Activated naive CD4-positive, alpha-beta T cell treated with anti-CD3 and anti-CD28 coated beads, Interleukin-2, amount 50 U/mL, for 72 hours (primary cell): ENCODE results near the gene ULK1. TPM values are rescaled to one million over a fixed set of nuclear protein-coding genes. Genes with fewer than 3 reads are reported as not detected.
A peak's percentile ranks its signal among the peaks of the same experiment; 100 is the strongest.

Source experiments
- ATAC-seq, 2 donors: fragments of 150-1000 bp; cut with Tn5 transposase; 2 replicates each; pipeline ENCODE4 v1.10.0; 2021; ENCODE audit warnings: mild to moderate bottlenecking in 2 of 2, moderate library complexity in 2 of 2
- DNase-seq, 2 donors: peaks; one replicate each; pipeline ENCODE4 v3.0.0; 2021 to 2022; ENCODE audit warnings: low spot score in 2 of 2
- H3K27ac Mint-ChIP-seq, 2 donors: one replicate each; pipeline ENCODE4 v1.8.0; 2022; ENCODE audit warnings: mild to moderate bottlenecking in 2 of 2, mixed read lengths in 2 of 2
- H3K36me3 Mint-ChIP-seq, 2 donors: one replicate each; pipeline ENCODE4 v1.8.0; 2022; ENCODE audit warnings: mixed read lengths in 2 of 2
- H3K9me3 Mint-ChIP-seq, 2 donors: one replicate each; pipeline ENCODE4 v1.8.0; 2022; ENCODE audit warnings: mixed read lengths in 2 of 2
- total RNA-seq, 2 donors: library from RNA; stranded (reverse); gene quantifications; one replicate each; pipeline ENCODE4 v1.2.3, GENCODE V29; 2022

The ULK1 gene
- total RNA-seq, 2 donors from 2014 or later: 17.1 to 33.9 TPM

DNA sequence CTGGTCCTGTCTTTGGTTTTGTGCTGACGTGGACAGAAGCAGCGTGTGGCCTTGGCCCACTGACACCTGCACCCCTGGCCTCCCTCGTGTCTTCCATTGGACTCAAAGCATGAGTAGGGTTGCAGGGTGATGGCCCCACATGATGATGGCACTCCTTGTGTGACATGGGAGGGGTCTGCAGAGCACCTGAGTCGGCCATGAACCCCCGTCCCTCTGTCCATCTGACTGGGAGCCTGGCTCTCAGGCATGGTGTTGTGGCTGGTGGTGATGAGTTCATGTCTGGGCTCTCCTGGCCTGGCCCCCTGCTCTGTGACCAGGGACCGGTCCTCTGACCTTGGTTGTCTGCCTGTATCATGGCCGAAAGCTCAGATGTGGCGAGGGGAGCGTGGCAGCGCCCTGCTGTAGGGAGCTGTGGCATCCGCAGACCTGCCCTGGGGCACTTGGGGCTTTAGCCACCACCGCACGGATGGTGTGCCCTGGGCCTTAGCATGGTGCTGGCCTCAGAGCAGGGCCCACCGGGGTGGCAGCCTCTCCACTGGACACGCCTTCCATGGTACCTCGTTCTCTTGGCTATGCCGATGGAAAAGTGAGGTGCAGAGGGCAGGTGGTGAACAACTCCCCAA is 16.7 kb downstream of the ULK1 start:
- DNase-seq: no peak
- Mint-ChIP-seq H3K36me3 (no peaks in the 10 kb centered on the region), H3K9me3 (no peaks in the 10 kb centered on the region), H3K27ac (no peak overlapping the region)
- ATAC-seq: no peak

- Mint-ChIP-seq H3K36me3 (no peaks in the 10 kb centered on the region), H3K27ac (peak overlapping the region in 1 of 2 donors; percentile 5), H3K9me3 (no peaks in the 10 kb centered on the region)
- no peak for ATAC-seq
- no peak for DNase-seq
Observed at GRCh38 chr12:131911851-131912477, 17.5 kb downstream of the ULK1 start.

GRCh38 chr12:131912518-131913274 is 18.3 kb downstream of the ULK1 start:
- ATAC-seq (no peak), DNase-seq (no peak)
- Mint-ChIP-seq H3K27ac (no peak overlapping the region), H3K36me3 (no peaks in the 10 kb centered on the region), H3K9me3 (no peaks in the 10 kb centered on the region)

DNA sequence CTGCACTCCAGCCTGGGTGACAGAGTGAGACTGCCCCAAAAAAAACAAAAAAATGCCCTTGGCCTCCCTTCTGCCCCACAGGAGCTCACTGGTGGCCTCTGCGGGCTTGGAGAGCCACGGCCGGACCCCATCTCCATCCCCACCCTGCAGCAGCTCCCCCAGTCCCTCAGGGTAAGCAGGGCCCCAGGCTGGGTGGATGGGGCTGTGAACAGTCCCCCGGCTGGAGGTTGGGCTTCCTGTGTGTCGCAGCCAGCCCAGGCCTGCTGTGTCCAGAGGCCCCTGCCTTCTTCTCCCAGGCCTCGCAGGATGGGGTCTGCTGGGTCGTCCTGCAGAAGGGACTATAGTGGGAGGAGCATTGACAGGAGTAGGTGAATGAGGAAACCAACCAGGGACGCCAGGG is 19.2 kb downstream of the ULK1 start:
- no peak overlapping the region for H3K27ac Mint-ChIP-seq
- no peaks in the 10 kb centered on the region for H3K9me3 Mint-ChIP-seq
- DNase-seq (no peak), ATAC-seq (no peak)
- H3K36me3 Mint-ChIP-seq: no peaks in the 10 kb centered on the region

GRCh38 chr12:131914179-131914702 is 19.8 kb downstream of the ULK1 start:
- Mint-ChIP-seq H3K9me3 (no peaks in the 10 kb centered on the region), H3K27ac (no peak overlapping the region), H3K36me3 (no peaks in the 10 kb centered on the region)
- ATAC-seq: no peak
- no peak for DNase-seq

DNA sequence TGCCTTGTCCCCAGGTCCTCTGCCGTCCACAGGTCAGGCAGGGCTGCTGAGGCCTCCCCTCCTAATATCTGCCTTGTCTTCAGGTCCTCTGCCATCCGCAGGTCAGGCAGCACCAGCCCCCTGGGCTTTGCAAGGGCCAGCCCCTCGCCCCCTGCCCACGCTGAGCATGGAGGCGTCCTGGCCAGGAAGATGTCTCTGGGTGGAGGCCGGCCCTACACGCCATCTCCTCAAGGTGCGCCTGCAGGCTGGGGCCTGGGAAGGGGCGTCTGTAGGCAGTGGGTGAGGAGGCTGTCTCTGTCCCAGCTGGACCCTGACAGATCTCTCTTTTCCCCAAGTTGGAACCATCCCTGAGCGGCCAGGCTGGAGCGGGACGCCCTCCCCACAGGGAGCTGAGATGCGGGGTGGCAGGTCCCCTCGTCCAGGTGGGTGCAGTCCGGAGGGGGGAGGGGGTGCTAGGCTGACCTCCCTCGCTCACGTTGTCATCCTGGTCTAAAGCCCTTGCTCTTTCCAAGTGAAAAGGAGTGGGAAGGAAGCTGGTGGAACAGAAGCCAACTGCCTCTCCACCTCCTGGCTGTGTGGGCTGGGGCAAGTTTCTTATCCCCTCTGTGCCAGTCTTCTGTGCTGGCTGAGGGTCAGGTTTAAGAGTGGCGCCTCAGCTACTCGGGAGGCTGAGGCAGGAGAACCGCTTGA is 20.7 kb downstream of the ULK1 start:
- Mint-ChIP-seq H3K27ac (no peak overlapping the region), H3K36me3 (no peaks in the 10 kb centered on the region), H3K9me3 (no peaks in the 10 kb centered on the region)
- ATAC-seq: no peak
- no peak for DNase-seq

DNA sequence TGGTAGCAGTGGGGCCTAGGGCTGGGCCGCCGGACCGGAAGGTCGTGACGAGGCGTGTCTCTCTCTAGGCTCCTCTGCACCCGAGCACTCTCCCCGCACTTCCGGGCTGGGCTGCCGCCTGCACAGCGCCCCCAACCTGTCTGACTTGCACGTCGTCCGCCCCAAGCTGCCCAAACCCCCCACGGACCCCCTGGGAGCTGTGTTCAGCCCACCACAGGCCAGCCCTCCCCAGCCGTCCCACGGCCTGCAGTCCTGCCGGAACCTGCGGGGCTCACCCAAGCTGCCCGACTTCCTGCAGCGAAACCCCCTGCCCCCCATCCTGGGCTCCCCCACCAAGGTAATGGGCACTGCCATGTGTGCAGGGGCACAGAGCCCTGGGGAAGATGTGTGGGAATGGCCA is 21.4 kb downstream of the ULK1 start:
- Mint-ChIP-seq H3K36me3 (no peaks in the 10 kb centered on the region), H3K9me3 (no peaks in the 10 kb centered on the region), H3K27ac (no peak overlapping the region)
- DNase-seq (no peak), ATAC-seq (no peak)

- Mint-ChIP-seq H3K9me3 (no peaks in the 10 kb centered on the region), H3K36me3 (no peaks in the 10 kb centered on the region), H3K27ac (no peak overlapping the region)
- DNase-seq: no peak
- ATAC-seq: no peak
Observed at GRCh38 chr12:131916306-131917138, 22.1 kb downstream of the ULK1 start.

GRCh38 chr12:131917139-131917710 is 22.8 kb downstream of the ULK1 start:
- Mint-ChIP-seq H3K9me3 (no peaks in the 10 kb centered on the region), H3K27ac (no peak overlapping the region), H3K36me3 (no peaks in the 10 kb centered on the region)
- ATAC-seq (no peak), DNase-seq (no peak)

GRCh38 chr12:131917711-131918306 is 23.4 kb downstream of the ULK1 start:
- Mint-ChIP-seq H3K9me3 (no peaks in the 10 kb centered on the region), H3K27ac (no peak overlapping the region), H3K36me3 (no peaks in the 10 kb centered on the region)
- no peak for ATAC-seq
- no peak for DNase-seq

- Mint-ChIP-seq H3K9me3 (no peaks in the 10 kb centered on the region), H3K36me3 (no peaks in the 10 kb centered on the region), H3K27ac (no peak overlapping the region)
- no peak for ATAC-seq
- DNase-seq: no peak
Observed at GRCh38 chr12:131918311-131919050, 24.1 kb downstream of the ULK1 start.

- DNase-seq (no peak), ATAC-seq (no peak)
- no peaks in the 10 kb centered on the region for H3K36me3 Mint-ChIP-seq
- no peaks in the 10 kb centered on the region for H3K9me3 Mint-ChIP-seq
- no peak overlapping the region for H3K27ac Mint-ChIP-seq
Observed at GRCh38 chr12:131919051-131919347, 24.6 kb downstream of the ULK1 start.

DNA sequence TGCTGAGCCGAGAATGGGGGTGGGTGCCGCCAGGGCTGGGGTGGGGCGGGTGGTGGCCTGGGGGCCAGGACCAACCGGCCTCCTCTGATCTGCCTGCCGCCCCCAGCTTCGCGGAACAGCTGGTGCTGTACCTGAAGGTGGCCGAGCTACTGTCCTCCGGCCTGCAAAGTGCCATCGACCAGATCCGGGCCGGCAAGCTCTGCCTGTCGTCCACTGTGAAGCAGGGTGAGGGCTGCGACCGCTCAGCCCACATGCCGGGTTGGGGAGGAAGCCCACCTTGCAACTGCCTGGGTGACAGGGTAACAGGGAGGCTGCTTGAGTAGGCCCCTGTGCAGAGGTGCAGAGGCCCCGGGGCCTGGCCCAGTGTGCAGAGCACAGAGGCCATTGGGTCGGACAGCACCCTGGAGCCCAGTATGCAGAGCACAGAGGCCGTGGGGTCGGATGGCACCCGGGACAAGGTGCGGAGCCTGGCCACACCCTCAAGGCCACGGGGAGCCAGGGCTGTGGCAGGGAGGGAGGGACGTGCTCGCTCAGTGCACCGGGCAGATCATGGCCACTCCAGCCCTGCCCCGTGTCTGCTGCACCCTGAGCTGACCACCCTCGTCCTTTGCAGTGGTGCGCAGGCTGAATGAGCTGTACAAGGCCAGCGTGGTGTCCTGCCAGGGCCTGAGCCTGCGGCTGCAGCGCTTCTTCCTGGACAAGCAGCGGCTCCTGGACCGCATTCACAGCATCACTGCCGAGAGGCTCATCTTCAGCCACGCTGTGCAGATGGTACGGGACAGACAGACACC is 25.1 kb downstream of the ULK1 start:
- H3K9me3 Mint-ChIP-seq: no peaks in the 10 kb centered on the region
- DNase-seq (no peak), ATAC-seq (no peak)
- no peak overlapping the region for H3K27ac Mint-ChIP-seq
- no peaks in the 10 kb centered on the region for H3K36me3 Mint-ChIP-seq

GRCh38 chr12:131920157-131920508 is 25.7 kb downstream of the ULK1 start:
- no peak for ATAC-seq
- Mint-ChIP-seq H3K9me3 (no peaks in the 10 kb centered on the region), H3K36me3 (no peaks in the 10 kb centered on the region), H3K27ac (no peak overlapping the region)
- no peak for DNase-seq
